ENCODE measurements around the gene PROZ. TPM values are rescaled to one million over a fixed set of nuclear protein-coding genes. Genes with fewer than 3 reads are reported as not detected.

The PROZ gene
- total and polyA plus RNA-seq, 2 of the 13 experiments (the other 11 are each of a cell fraction or from before 2014, with no cell fraction given), result 5.6 to 22.5 TPM

- peak; percentile 85; the same call in 1 of the 2 replicates for TF ChIP-seq STAT6 (CRISPR knock-in tag; IDR thresholded peaks at IDR 0.05; ENCODE audit: borderline replicate concordance)
- TF ChIP-seq FLYWCH1 (CRISPR knock-in tag; IDR thresholded peaks at IDR 0.05), result no peak
- no peak for TF ChIP-seq GRHL1 (CRISPR knock-in tag; conservative IDR thresholded peaks at IDR 0.05)
- peak; percentile 88 for TF ChIP-seq MED8 (CRISPR knock-in tag; IDR thresholded peaks at IDR 0.05; ENCODE audit: insufficient replicate concordance)
- no peak for TF ChIP-seq CREB3 (CRISPR knock-in tag; IDR thresholded peaks at IDR 0.05)
- TF ChIP-seq ZNF510 (CRISPR knock-in tag; IDR thresholded peaks at IDR 0.05; ENCODE audit: low read depth), result no peak
- TF ChIP-seq PRDM10 (CRISPR knock-in tag; IDR thresholded peaks at IDR 0.05; ENCODE audit: low read depth), result peak; percentile 73
- TF ChIP-seq ZNF629 (CRISPR knock-in tag; conservative IDR thresholded peaks at IDR 0.05), result peak; percentile 73
- TF ChIP-seq ZNF225 (CRISPR knock-in tag; IDR thresholded peaks at IDR 0.05), result peak; percentile 78
- TF ChIP-seq ZNF605 (CRISPR knock-in tag; IDR thresholded peaks at IDR 0.05), result peak; percentile 44; the same call in 1 of the 2 replicates
- no peak; the same call in 1 of the 2 replicates for TF ChIP-seq ZNF713 (CRISPR knock-in tag; IDR thresholded peaks at IDR 0.05)
- no peak for TF ChIP-seq JUN (CRISPR knock-in tag; IDR thresholded peaks at IDR 0.05)
- peak; percentile 99 for TF ChIP-seq TFAP4 (IDR thresholded peaks at IDR 0.05; ENCODE audit: borderline replicate concordance, low read depth)
- no peak for TF ChIP-seq FOXO4 (CRISPR knock-in tag; conservative IDR thresholded peaks at IDR 0.05)
- peak; percentile 78; the same call in 1 of the 2 replicates for TF ChIP-seq SMAD1 (CRISPR knock-in tag; IDR thresholded peaks at IDR 0.05; ENCODE audit: borderline replicate concordance, low read depth)
- no peak for TF ChIP-seq NONO (IDR thresholded peaks at IDR 0.05)
- peak; percentile 98 for TF ChIP-seq NONO (CRISPR knock-in tag; conservative IDR thresholded peaks at IDR 0.05)
These were observed 35.8 kb upstream of the PROZ start, which contains the start of gene F10 (continued) for GRCh38 chr13:113122550-113123225.

All from HepG2 (cell line).